ENCODE results near the gene TMPRSS9.

Gene TMPRSS9

GRCh38 chr19:2359992-2360685 is at the start of gene TMPRSS9:
Gene TMPRSS9 (plus strand): TSS chr19:2360265. CDS start chr19:2389786, 29,521 bp downstream.
- CTCF ChIA-PET: no interaction called here
- Mint-ChIP-seq H3K27me3 (peaks cover 41% of the 10 kb centered on the region), H3K4me3 (no peak within 1 kb of the TSS), H3K9me3 (no peaks in the 10 kb centered on the region), H3K4me1 (peaks cover 3% of the 10 kb centered on the region), H3K27ac (no peak within 1 kb of the TSS), H3K36me3 (no peaks in the 10 kb centered on the region)
- DNase-seq: no peak

GRCh38 chr19:2311093-2311492 is 49.0 kb upstream of the TMPRSS9 start:
- no peak overlapping the region for H3K4me3 Mint-ChIP-seq
- CTCF ChIA-PET: no interaction called here

GRCh38 chr19:2312820-2313501 is 47.1 kb upstream of the TMPRSS9 start:
- peaks cover 4% of the 10 kb centered on the region for H3K4me1 Mint-ChIP-seq
- DNase-seq: no peak
- CTCF ChIA-PET: interaction anchor here (0.6 kb wide), 1 partner anchor 16 kb away, joined by 5 read pairs; no protein-coding TSS in a partner anchor
- no peak overlapping the region for H3K4me3 Mint-ChIP-seq
- peaks cover 88% of the 10 kb centered on the region for H3K27me3 Mint-ChIP-seq
- peaks cover 13% of the 10 kb centered on the region for H3K9me3 Mint-ChIP-seq
- H3K36me3 Mint-ChIP-seq: no peaks in the 10 kb centered on the region
- no peak overlapping the region for H3K27ac Mint-ChIP-seq

More at GRCh38 chr19:2311093-2311492, 49.0 kb upstream of the TMPRSS9 start:
- Mint-ChIP-seq H3K36me3 (no peaks in the 10 kb centered on the region), H3K4me1 (peaks cover 4% of the 10 kb centered on the region), H3K27me3 (peaks cover 94% of the 10 kb centered on the region), H3K27ac (no peak overlapping the region), H3K9me3 (peaks cover 13% of the 10 kb centered on the region)
- no peak for DNase-seq

GRCh38 chr19:2315121-2315817 is 44.8 kb upstream of the TMPRSS9 start:
- Mint-ChIP-seq H3K27ac (no peak overlapping the region), H3K9me3 (peaks cover 13% of the 10 kb centered on the region), H3K4me1 (peaks cover 2% of the 10 kb centered on the region)

GRCh38 chr19:2315818-2316353 is 44.2 kb upstream of the TMPRSS9 start:
- no peak overlapping the region for H3K4me3 Mint-ChIP-seq
- H3K27ac Mint-ChIP-seq: no peak overlapping the region
- CTCF ChIA-PET: interaction anchor here (0.7 to 1.6 kb wide), 5 partner anchors 29 to 81 kb away, joined by 3 to 6 read pairs (median 3); partner anchors contain the start of gene PLEKHJ1
- H3K9me3 Mint-ChIP-seq: peaks cover 13% of the 10 kb centered on the region
- peaks cover 2% of the 10 kb centered on the region for H3K4me1 Mint-ChIP-seq
- no peaks in the 10 kb centered on the region for H3K36me3 Mint-ChIP-seq
- peak; percentile 43 for DNase-seq
- peaks cover 59% of the 10 kb centered on the region for H3K27me3 Mint-ChIP-seq

More at GRCh38 chr19:2315121-2315817, 44.8 kb upstream of the TMPRSS9 start:
- Mint-ChIP-seq H3K4me3 (no peak overlapping the region), H3K36me3 (no peaks in the 10 kb centered on the region), H3K27me3 (peaks cover 66% of the 10 kb centered on the region)
- CTCF ChIA-PET: interaction anchor here (0.7 to 1.6 kb wide), 3 partner anchors 41 to 80 kb away, joined by 3 to 6 read pairs (median 3); partner anchors contain the start of gene PLEKHJ1
- no peak for DNase-seq

- Mint-ChIP-seq H3K9me3 (peaks cover 13% of the 10 kb centered on the region), H3K36me3 (no peaks in the 10 kb centered on the region), H3K4me1 (peaks cover 2% of the 10 kb centered on the region), H3K4me3 (no peak overlapping the region), H3K27me3 (peaks cover 47% of the 10 kb centered on the region), H3K27ac (no peak overlapping the region)
- no peak for DNase-seq
- CTCF ChIA-PET: no interaction called here
Observed at GRCh38 chr19:2317300-2317699, 42.8 kb upstream of the TMPRSS9 start.

- no peak overlapping the region for H3K27ac Mint-ChIP-seq
- H3K9me3 Mint-ChIP-seq: peaks cover 13% of the 10 kb centered on the region
- peaks cover 43% of the 10 kb centered on the region for H3K27me3 Mint-ChIP-seq
- no peak overlapping the region for H3K4me3 Mint-ChIP-seq
- H3K36me3 Mint-ChIP-seq: no peaks in the 10 kb centered on the region
- no peak for DNase-seq
- CTCF ChIA-PET: no interaction called here
- H3K4me1 Mint-ChIP-seq: peaks cover 2% of the 10 kb centered on the region
Observed at GRCh38 chr19:2317756-2318155, 42.3 kb upstream of the TMPRSS9 start.

- Mint-ChIP-seq H3K27ac (no peak overlapping the region), H3K9me3 (peaks cover 12% of the 10 kb centered on the region), H3K4me3 (no peak overlapping the region), H3K4me1 (peaks cover 2% of the 10 kb centered on the region), H3K27me3 (peaks cover 31% of the 10 kb centered on the region), H3K36me3 (peaks cover 2% of the 10 kb centered on the region)
- DNase-seq: no peak
- CTCF ChIA-PET: no interaction called here
Observed at GRCh38 chr19:2318923-2319322, 41.1 kb upstream of the TMPRSS9 start.

GRCh38 chr19:2319551-2319950 is 40.5 kb upstream of the TMPRSS9 start:
- no peak for DNase-seq
- Mint-ChIP-seq H3K27ac (no peak overlapping the region), H3K27me3 (peaks cover 27% of the 10 kb centered on the region), H3K4me1 (peaks cover 4% of the 10 kb centered on the region), H3K36me3 (peaks cover 7% of the 10 kb centered on the region), H3K9me3 (peaks cover 12% of the 10 kb centered on the region), H3K4me3 (no peak overlapping the region)
- CTCF ChIA-PET: no interaction called here

- Mint-ChIP-seq H3K36me3 (peaks cover 9% of the 10 kb centered on the region), H3K4me3 (no peak overlapping the region), H3K9me3 (peaks cover 8% of the 10 kb centered on the region), H3K27me3 (peaks cover 22% of the 10 kb centered on the region), H3K4me1 (peaks cover 5% of the 10 kb centered on the region), H3K27ac (no peak overlapping the region)
- DNase-seq: no peak
- CTCF ChIA-PET: no interaction called here
Observed at GRCh38 chr19:2320049-2320448, 40.0 kb upstream of the TMPRSS9 start.

- CTCF ChIA-PET: no interaction called here
- Mint-ChIP-seq H3K27me3 (peaks cover 14% of the 10 kb centered on the region), H3K36me3 (peaks cover 17% of the 10 kb centered on the region), H3K4me3 (no peak overlapping the region), H3K4me1 (peaks cover 13% of the 10 kb centered on the region), H3K9me3 (no peaks in the 10 kb centered on the region), H3K27ac (no peak overlapping the region)
- DNase-seq: no peak
Observed at GRCh38 chr19:2320939-2321338, 39.1 kb upstream of the TMPRSS9 start.

GRCh38 chr19:2321565-2322283 is 38.3 kb upstream of the TMPRSS9 start:
- no peak for DNase-seq
- CTCF ChIA-PET: no interaction called here
- no peak overlapping the region for H3K4me3 Mint-ChIP-seq
- no peaks in the 10 kb centered on the region for H3K9me3 Mint-ChIP-seq
- no peak overlapping the region for H3K27ac Mint-ChIP-seq
- H3K27me3 Mint-ChIP-seq: peaks cover 8% of the 10 kb centered on the region
- H3K36me3 Mint-ChIP-seq: peaks cover 21% of the 10 kb centered on the region
- H3K4me1 Mint-ChIP-seq: peaks cover 21% of the 10 kb centered on the region

GRCh38 chr19:2323707-2324106 is 36.4 kb upstream of the TMPRSS9 start:
- peaks cover 34% of the 10 kb centered on the region for H3K4me1 Mint-ChIP-seq
- H3K9me3 Mint-ChIP-seq: no peaks in the 10 kb centered on the region
- no peak for DNase-seq
- CTCF ChIA-PET: no interaction called here
- no peak overlapping the region for H3K27ac Mint-ChIP-seq
- H3K36me3 Mint-ChIP-seq: peaks cover 31% of the 10 kb centered on the region
- no peak overlapping the region for H3K4me3 Mint-ChIP-seq
- no peaks in the 10 kb centered on the region for H3K27me3 Mint-ChIP-seq
